Measurements from ENCODE around the gene ACY1.

Gene ACY1

DNA sequence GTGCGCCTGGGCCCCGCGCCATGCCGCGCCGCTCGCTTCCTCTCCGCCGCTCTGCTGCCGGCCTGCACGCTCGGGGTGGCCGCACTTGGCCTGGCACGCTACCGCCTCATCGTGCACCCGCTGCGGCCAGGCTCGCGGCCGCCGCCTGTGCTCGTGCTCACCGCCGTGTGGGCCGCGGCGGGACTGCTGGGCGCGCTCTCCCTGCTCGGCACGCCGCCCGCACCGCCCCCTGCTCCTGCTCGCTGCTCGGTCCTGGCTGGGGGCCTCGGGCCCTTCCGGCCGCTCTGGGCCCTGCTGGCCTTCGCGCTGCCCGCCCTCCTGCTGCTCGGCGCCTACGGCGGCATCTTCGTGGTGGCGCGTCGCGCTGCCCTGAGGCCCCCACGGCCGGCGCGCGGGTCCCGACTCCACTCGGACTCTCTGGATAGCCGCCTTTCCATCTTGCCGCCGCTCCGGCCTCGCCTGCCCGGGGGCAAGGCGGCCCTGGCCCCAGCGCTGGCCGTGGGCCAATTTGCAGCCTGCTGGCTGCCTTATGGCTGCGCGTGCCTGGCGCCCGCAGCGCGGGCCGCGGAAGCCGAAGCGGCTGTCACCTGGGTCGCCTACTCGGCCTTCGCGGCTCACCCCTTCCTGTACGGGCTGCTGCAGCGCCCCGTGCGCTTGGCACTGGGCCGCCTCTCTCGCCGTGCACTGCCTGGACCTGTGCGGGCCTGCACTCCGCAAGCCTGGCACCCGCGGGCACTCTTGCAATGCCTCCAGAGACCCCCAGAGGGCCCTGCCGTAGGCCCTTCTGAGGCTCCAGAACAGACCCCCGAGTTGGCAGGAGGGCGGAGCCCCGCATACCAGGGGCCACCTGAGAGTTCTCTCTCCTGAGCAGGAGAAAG, 27.2 kb upstream of the ACY1 start:
- Mint-ChIP-seq H3K4me1 (peaks cover 5% of the 10 kb centered on the region), H3K9me3 (no peaks in the 10 kb centered on the region), H3K36me3 (peaks cover 4% of the 10 kb centered on the region), H3K4me3 (peak overlapping the region; percentile 15), H3K27ac (no peak overlapping the region)
- ATAC-seq: peak; percentile 70
- peak in 1 of 2 donors; percentile 65 for DNase-seq (ENCODE audit: low spot score in 2 of 2)

DNA sequence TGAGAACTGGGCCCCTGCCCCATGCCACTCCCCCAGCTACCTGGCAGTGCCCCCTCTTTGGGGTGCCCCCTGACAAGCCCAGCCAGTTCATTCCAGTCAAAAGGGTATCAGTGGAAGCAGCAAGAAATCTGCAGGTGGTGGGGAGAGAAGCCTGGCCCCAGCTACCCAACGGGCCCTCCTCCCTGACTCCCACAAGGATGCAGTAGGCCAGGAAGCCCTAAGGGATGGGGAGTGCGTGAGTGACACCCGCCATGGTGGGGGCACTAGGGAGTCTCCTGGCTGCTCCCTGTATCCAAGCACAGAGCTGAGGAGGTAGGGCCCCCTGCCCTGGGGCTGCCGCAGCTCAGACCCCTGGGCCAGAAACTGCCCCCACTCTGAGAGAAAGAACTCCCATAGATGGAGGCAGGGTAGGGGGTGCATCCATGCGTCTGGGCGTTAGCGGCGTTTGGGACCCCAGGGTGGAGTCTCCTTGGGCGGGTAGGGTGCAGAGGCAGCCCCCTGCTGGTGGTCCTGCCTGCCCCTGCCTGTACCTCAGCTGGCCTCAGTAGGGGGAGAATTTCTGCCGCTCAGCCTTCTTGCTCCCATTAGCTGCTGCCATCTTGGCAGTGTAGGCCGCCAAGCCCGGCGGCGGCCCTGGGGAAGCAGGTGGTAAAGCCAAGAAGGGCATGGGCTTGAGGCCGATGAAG, 25.7 kb upstream of the ACY1 start:
- no peak for ATAC-seq
- H3K4me3 Mint-ChIP-seq: no peak overlapping the region
- H3K36me3 Mint-ChIP-seq: peaks cover 4% of the 10 kb centered on the region
- no peak overlapping the region for H3K27ac Mint-ChIP-seq
- peaks cover 5% of the 10 kb centered on the region for H3K4me1 Mint-ChIP-seq
- DNase-seq (ENCODE audit: low spot score in 2 of 2): no peak
- no peaks in the 10 kb centered on the region for H3K9me3 Mint-ChIP-seq

DNA sequence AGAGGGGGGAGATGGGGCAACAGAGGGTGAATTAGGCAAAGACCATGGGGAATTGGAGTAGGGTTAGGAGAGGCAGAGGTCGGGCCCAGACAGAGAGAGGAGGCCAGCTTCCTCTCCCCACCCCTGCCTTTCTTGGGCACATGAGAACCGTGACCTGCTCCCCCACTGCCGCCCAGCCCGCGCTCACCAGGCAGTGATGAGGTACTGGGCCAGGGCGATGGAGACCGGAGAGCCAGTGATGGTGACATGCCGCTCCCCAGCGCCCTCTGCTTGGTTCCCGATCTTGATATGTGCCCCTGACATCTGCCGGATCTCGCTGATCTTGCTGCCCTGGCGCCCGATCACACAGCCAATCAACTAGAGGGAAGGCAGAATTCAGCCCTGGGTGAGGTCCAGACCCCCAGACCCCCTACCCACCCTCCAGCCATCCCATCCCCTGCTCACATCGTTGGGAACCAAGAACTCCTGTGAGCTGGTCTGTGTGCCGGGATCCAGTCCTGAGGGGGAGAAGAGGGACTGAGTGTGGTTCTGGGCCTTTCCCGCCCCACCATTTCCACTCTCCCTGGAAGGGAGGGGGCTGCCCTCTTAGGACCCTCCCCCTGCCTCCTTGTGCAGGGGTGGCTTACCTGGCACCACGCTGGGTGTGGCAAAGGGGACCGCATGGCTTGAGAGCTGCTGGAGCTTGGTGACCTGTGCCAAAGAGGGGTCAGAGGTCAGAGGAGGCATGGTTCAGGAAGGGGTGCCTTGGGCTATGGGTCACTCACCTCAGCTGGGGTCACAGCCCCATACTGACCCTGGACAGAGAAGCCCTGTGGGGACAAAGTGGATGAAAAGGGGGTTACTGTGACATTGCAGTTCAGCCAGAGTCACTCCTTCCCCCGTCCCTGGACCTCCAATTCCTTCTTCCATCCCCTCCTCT, 24.5 kb upstream of the ACY1 start:
- DNase-seq (ENCODE audit: low spot score in 2 of 2) (no peak), ATAC-seq (no peak)
- Mint-ChIP-seq H3K36me3 (peaks cover 4% of the 10 kb centered on the region), H3K4me3 (no peak overlapping the region), H3K9me3 (no peaks in the 10 kb centered on the region), H3K4me1 (peaks cover 5% of the 10 kb centered on the region), H3K27ac (no peak overlapping the region)

DNA sequence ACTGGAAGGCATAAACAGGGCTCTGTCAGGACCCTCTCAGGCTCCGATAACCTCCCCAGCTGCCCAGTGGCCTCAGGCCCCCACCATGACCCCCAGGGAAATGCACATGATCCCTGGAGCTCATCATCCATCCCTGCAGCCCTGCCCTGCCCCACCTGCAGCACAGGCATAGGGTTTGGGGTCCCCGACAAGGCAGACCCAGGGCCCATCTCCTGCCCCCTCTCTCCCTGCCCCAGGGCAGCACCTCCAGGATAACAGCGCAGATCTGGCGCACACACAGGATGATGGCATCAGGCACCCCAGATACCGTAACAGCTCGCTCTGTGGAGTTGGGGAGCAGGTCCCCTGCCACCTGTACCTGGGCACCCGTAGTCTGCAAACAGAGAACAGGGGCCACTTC, 23.7 kb upstream of the ACY1 start:
- ATAC-seq: no peak
- no peaks in the 10 kb centered on the region for H3K9me3 Mint-ChIP-seq

DNA sequence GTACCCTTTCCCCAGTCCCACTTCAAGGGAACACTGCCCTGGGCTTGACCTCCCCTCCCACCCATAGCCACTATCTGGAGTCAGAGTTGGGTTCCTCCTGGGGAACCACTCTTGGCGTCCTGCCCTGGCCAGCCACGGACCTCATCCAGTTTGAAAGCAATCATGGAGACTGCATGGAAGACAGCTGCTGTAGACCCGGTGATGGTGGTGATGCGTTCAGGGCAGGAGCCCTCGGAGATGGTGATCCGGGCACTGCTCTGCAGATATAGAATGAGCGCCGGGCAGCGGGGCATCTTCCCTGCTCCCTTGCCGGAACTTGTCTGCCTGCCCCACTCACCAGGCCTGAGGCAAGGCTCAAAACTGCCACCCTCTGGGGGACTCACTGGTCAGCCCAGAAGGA, 22.9 kb upstream of the ACY1 start:
- DNase-seq (ENCODE audit: low spot score in 2 of 2) (no peak), ATAC-seq (no peak)
- H3K36me3 Mint-ChIP-seq: peaks cover 4% of the 10 kb centered on the region
- H3K4me1 Mint-ChIP-seq: peaks cover 14% of the 10 kb centered on the region
- no peak overlapping the region for H3K27ac Mint-ChIP-seq
- no peak overlapping the region for H3K4me3 Mint-ChIP-seq
- no peaks in the 10 kb centered on the region for H3K9me3 Mint-ChIP-seq

More for the DNA sequence above, 23.7 kb upstream of the ACY1 start:
- no peak for DNase-seq (ENCODE audit: low spot score in 2 of 2)
- Mint-ChIP-seq H3K4me1 (peaks cover 7% of the 10 kb centered on the region), H3K27ac (no peak overlapping the region), H3K36me3 (peaks cover 4% of the 10 kb centered on the region), H3K4me3 (no peak overlapping the region)

DNA sequence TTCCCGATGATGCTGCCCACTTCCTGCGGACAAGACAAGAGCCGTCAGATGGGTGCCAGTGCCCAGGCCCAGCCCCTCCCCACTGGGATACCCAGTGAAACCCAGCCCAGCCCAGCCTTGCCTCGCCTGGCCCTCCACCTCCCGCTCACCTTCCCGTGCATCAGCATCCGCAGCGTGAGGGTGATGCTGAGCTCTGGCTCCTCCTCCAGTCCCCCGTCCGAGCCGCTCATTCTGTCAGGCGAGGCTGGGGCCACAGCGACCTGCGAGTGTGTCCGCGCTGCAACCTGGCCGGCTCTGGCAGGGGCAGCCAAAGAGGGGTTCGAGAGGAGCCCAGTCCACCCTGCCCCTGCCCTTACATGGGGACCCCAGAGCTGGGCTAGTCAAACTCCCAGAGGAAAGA, 22.3 kb upstream of the ACY1 start:
- no peak for ATAC-seq
- peaks cover 20% of the 10 kb centered on the region for H3K4me1 Mint-ChIP-seq
- H3K36me3 Mint-ChIP-seq: peaks cover 4% of the 10 kb centered on the region
- H3K27ac Mint-ChIP-seq: no peak overlapping the region
- no peak for DNase-seq (ENCODE audit: low spot score in 2 of 2)
- H3K4me3 Mint-ChIP-seq: no peak overlapping the region
- no peaks in the 10 kb centered on the region for H3K9me3 Mint-ChIP-seq

DNA sequence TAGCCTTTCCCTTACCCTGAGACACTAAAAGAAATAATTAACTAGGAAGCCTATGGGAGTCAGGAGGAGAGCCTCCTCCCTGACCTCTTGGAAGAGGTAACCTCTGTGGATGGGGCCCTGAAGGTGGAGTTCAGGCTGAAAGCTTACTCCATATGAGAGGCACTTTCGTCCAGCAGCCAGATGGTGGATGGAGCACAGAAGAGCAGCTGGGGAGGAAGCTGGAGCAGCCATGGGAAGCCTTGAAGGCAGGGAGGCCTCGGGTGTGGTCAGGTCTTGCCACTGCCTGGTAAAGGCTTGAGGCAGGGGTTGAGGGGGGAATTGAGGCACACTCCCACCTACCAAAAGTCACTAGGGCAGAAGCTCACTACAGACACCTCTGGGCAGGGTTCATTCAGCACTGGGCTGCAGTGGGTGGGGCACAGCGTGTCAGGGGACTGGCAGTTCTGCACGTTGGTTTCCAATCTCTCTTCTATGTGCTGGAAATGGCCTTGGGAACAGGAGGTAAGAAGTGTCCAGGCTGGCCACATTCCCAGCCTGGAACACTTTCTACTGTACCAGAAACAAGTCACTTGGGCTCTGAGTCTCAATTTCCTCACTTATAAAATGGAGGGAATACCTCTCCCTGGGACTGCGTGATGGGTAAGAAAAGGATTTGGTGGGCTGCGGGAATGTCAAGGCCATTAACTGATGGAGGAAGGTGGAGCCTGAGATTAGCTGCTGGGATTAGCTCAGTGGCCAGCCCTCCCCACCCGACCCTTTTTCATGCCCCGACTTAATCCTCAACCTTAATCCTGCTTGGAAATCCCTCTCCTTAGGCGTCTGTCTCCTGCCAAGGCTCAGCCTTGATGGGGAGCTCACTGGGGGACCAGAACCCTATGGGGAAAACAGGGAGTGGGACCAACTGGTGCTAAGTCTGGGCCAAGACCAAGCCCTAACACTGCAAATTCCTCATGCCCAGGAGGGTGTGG, 21.4 kb upstream of the ACY1 start:
- DNase-seq (ENCODE audit: low spot score in 2 of 2) (no peak), ATAC-seq (no peak)
- Mint-ChIP-seq H3K4me1 (peaks cover 24% of the 10 kb centered on the region), H3K9me3 (no peaks in the 10 kb centered on the region), H3K36me3 (peaks cover 4% of the 10 kb centered on the region), H3K4me3 (no peak overlapping the region), H3K27ac (no peak overlapping the region)

DNA sequence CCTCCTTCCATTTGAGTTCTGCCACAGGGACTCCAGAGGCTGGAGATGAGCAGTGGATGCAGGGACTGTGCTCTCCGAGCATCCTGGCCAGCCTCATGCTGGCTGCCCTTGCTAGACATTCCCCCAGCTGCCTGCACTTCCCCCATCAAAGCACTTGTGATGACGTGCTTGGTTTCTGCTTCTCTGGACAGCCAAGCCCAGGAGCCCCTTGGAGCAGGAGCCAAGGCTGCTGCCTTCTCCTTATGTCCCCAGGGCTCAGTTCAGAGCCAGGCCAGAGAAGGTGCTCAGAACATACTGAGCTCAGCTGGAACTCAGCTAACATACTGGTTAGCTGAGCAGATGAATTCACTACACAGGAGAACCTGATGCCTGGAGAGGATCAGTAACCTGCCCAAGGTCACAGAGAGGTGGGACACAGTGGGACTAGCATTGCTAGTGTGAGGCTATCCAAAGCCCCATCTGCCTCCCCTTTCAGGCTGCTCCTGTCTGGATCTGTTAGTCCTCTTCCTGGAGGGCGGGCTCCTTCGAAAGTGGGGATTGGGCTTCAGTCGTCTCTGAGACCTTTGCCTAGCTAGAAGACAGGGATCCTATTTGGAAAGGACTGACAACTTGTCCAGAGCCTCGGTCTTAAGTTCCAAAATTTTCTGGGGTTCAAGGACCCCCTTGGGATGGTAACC, 20.3 kb upstream of the ACY1 start:
- DNase-seq (ENCODE audit: low spot score in 2 of 2): no peak
- Mint-ChIP-seq H3K36me3 (peaks cover 1% of the 10 kb centered on the region), H3K4me1 (peaks cover 27% of the 10 kb centered on the region), H3K4me3 (no peak overlapping the region), H3K9me3 (no peaks in the 10 kb centered on the region), H3K27ac (no peak overlapping the region)
- ATAC-seq: no peak

DNA sequence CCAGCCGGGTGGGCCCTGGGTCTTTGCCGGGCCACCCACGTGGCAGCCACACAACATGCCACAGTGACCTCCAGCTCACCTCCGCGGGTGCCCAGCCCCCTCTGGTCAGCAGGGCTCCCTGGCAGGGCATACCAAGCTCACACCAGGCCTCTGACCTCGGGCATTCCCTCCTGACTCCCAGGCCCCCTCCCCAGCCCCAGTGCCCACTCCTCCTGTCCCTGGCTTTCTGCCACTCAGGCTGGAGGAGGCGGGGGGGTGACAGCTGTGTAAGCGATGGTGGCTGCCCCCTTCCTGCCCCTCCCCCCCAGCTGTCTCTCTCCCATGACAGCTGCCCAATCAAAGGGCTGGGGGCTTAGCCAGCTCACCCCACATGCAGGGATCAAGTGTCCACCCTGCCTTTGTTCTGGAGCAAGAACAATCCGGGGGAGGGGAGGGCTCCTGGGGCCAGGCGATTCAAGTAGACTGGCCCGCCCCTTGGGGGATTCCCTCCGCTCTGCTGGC, 19.3 kb upstream of the ACY1 start:
- ATAC-seq: no peak
- no peaks in the 10 kb centered on the region for H3K36me3 Mint-ChIP-seq
- H3K4me1 Mint-ChIP-seq: peaks cover 37% of the 10 kb centered on the region
- H3K9me3 Mint-ChIP-seq: no peaks in the 10 kb centered on the region
- no peak overlapping the region for H3K27ac Mint-ChIP-seq
- no peak for DNase-seq (ENCODE audit: low spot score in 2 of 2)
- no peak overlapping the region for H3K4me3 Mint-ChIP-seq

DNA sequence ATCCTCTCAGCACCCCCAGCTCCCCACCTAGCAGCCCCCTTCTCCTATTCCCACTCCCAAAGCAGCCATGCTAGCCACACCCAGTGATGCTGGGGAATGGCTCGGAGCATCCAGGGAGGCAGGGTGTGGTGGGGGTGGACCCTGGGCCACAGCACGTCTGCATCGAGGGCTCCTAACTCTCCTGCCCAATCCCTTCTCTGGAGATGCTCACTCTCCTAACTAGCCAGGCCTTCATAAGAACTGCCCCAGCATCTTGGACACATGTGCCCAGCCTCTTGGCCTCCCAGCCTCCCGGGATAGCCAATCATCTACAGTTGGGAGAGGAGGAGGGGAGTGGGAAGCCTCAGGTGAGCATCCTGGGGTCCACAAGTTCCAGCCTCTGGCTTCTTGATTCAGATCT, 18.8 kb upstream of the ACY1 start:
- peaks cover 41% of the 10 kb centered on the region for H3K4me1 Mint-ChIP-seq
- peak overlapping the region; percentile 63 for H3K27ac Mint-ChIP-seq
- H3K36me3 Mint-ChIP-seq: no peaks in the 10 kb centered on the region
- ATAC-seq: no peak
- no peaks in the 10 kb centered on the region for H3K9me3 Mint-ChIP-seq
- no peak for DNase-seq (ENCODE audit: low spot score in 2 of 2)
- H3K4me3 Mint-ChIP-seq: no peak overlapping the region

DNA sequence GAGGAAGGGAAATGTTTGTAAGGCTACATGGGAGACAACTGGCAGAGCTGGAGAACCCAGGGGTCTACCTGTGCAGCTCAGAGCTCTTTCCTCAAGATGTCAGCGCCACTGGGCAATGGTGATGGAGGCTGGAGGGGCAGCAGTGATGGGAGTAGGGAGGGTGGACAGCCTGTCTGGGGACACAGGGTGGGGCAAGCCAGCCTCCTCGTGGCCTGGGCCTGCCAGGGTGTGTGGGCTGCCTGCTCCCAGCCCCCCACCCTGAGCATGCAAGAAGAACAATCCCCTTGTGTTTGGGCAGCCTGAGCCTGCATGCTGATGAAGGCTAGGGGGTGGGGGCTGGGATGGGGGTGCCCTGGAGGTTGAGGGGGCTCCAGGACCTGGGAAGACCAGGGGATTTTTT, 17.3 kb upstream of the ACY1 start:
- H3K9me3 Mint-ChIP-seq: no peaks in the 10 kb centered on the region
- peaks cover 3% of the 10 kb centered on the region for H3K36me3 Mint-ChIP-seq
- ATAC-seq: no peak

DNA sequence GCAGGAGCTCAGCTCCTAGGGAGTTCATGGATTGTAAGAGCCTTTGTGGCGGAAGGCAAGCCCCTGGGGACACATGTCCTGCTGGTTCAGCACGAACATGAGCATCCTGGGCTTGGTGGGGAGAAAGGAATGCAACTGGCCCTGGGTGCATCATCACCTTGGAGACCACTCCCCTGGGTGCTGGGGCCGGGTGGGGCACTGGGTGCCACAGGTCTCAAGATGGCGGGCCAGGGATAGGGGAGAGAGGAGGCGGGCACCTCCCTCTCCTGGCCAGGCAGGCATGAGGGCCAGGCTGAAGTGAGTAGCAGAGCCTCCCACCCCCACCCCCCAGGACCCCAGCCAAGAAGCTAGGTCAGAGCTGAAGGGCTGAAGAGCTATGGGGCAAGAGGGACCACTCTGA, 16.8 kb upstream of the ACY1 start:
- Mint-ChIP-seq H3K27ac (peak overlapping the region; percentile 80), H3K36me3 (peaks cover 6% of the 10 kb centered on the region), H3K4me1 (peaks cover 41% of the 10 kb centered on the region), H3K4me3 (peak overlapping the region; percentile 77), H3K9me3 (no peaks in the 10 kb centered on the region)
- DNase-seq (ENCODE audit: low spot score in 2 of 2) (no peak), ATAC-seq (no peak)

More for the DNA sequence above, 17.3 kb upstream of the ACY1 start:
- Mint-ChIP-seq H3K4me1 (peaks cover 41% of the 10 kb centered on the region), H3K27ac (no peak overlapping the region), H3K4me3 (peak overlapping the region; percentile 77)
- DNase-seq (ENCODE audit: low spot score in 2 of 2): no peak

DNA sequence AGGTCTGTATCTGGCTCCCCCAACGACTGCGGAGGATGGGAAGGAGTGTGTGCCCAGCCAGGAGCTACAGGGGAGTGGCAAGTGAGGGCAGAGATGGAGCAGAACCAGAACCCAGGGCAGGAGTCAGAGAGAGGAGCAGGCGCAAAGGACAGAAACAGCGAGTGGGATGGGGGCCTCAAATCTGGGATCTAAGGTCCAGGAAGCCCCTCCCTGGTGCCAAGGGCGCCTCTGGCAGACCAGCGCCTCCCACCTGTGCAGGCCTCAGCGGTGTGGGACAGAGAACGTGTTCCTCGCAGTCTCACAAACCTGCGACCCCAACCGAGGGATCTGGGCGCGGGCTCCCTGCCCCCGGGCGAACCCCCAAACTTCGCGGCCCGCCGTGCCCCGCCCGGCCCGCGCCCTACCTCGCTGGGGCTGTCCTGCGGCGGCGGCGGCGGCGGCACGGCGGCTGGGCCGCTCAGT, 16.4 kb upstream of the ACY1 start:
- peak overlapping the region; percentile 77 for H3K4me3 Mint-ChIP-seq
- DNase-seq (ENCODE audit: low spot score in 2 of 2): peak in 1 of 2 donors; percentile 63
- no peaks in the 10 kb centered on the region for H3K9me3 Mint-ChIP-seq
- peak overlapping the region; percentile 80 for H3K27ac Mint-ChIP-seq
- ATAC-seq: peak; percentile 75
- peaks cover 6% of the 10 kb centered on the region for H3K36me3 Mint-ChIP-seq
- peaks cover 41% of the 10 kb centered on the region for H3K4me1 Mint-ChIP-seq

Data from stimulated activated effector memory CD8-positive, alpha-beta T cell treated with anti-CD3 and anti-CD28 coated beads, Interleukin-12 subunit alpha, Interleukin-12 subunit beta, amount 100 ng/mL, for 72 hours (primary cell).